Suprapubic skin (tissue), 4 donors: ENCODE measurements around the gene POLG. TPM values are rescaled to one million over a fixed set of nuclear protein-coding genes. Genes with fewer than 3 reads are reported as not detected.

Source experiments
- DNase-seq, 2 donors: peaks; one replicate each; pipeline ENCODE4 v3.0.0-alpha.2; 2019; ENCODE audit warnings: low spot score in 2 of 2
- H3K27ac ChIP-seq: fragments of 200-600 bp; sonication (generic); one replicate; pipeline ENCODE4 v1.5.1; 2019
- H3K27me3 ChIP-seq: fragments of 200-600 bp; sonication (generic); one replicate; pipeline ENCODE4 v1.5.1; 2019
- H3K36me3 ChIP-seq: fragments of 200-600 bp; sonication (generic); one replicate; pipeline ENCODE4 v1.5.1; 2019
- H3K4me1 ChIP-seq: fragments of 200-600 bp; sonication (generic); one replicate; pipeline ENCODE4 v1.5.1; 2019
- H3K4me3 ChIP-seq: fragments of 200-600 bp; sonication (generic); one replicate; pipeline ENCODE4 v1.5.1; 2019; ENCODE audit warnings: mild to moderate bottlenecking
- H3K9me3 ChIP-seq: fragments of 200-600 bp; sonication (generic); one replicate; pipeline ENCODE4 v1.5.1; 2019
- EP300 ChIP-seq: sonication (generic); formaldehyde crosslinking; IDR thresholded peaks from one replicate; pipeline ENCODE4 v1.6.1; 2017; ENCODE audit warnings: antibody characterized with exemption
- POLR2A ChIP-seq, 2 donors: fragments of 450-650 bp; IDR thresholded peaks; one replicate each; pipeline ENCODE4 v1.6.1; 2017; ENCODE audit warnings: antibody characterized with exemption in 2 of 2, mild to moderate bottlenecking in 2 of 2, moderate library complexity in 2 of 2
- POLR2AphosphoS5 ChIP-seq, 3 donors: sonication (generic); formaldehyde crosslinking; IDR thresholded peaks; one replicate each; pipeline ENCODE4 v1.6.1; 2017; ENCODE audit warnings: antibody characterized with exemption in 3 of 3
- WGBS: methylation state at CpG from one replicate; pipeline ENCODE4 v1.1.5; 2018; 5-methylcytosine and 5-hydroxymethylcytosine counted together
- total RNA-seq, 4 donors: library from RNA; depleted of rRNA; stranded (reverse); fragments of >200 nt; gene quantifications; one replicate each; pipeline ENCODE4 v1.1.0, GENCODE V29; 2016
- TF ChIP-seq, protein P1 (sequence below), 2 donors: fragments of 200-600 bp in 1 of 2; fragments of 450-650 bp in 1 of 2; sonication (generic) in 1 of 2; IDR thresholded peaks; one replicate each; pipeline ENCODE4 v1.5.1; 2016 to 2019; ENCODE audit warnings: antibody characterized with exemption in 2 of 2, mild to moderate bottlenecking in 1 of 2, moderate library complexity in 1 of 2

POLG gene
- total RNA-seq, 4 donors from 2014 or later: 78.7 to 131 (median 94.6) TPM

- Histone ChIP-seq H3K27me3 (peaks cover 100% of the 10 kb centered on the region), H3K9me3 (no peaks in the 10 kb centered on the region), H3K4me3 (no peak overlapping the region), H3K27ac (no peak overlapping the region), H3K4me1 (peaks cover 25% of the 10 kb centered on the region), H3K36me3 (no peaks in the 10 kb centered on the region)
- 11% methylated on average over 4 of the region's 6 CpGs for WGBS
- TF ChIP-seq POLR2AphosphoS5 (IDR thresholded peaks at IDR 0.05): no peak
- TF ChIP-seq, protein P1, sequence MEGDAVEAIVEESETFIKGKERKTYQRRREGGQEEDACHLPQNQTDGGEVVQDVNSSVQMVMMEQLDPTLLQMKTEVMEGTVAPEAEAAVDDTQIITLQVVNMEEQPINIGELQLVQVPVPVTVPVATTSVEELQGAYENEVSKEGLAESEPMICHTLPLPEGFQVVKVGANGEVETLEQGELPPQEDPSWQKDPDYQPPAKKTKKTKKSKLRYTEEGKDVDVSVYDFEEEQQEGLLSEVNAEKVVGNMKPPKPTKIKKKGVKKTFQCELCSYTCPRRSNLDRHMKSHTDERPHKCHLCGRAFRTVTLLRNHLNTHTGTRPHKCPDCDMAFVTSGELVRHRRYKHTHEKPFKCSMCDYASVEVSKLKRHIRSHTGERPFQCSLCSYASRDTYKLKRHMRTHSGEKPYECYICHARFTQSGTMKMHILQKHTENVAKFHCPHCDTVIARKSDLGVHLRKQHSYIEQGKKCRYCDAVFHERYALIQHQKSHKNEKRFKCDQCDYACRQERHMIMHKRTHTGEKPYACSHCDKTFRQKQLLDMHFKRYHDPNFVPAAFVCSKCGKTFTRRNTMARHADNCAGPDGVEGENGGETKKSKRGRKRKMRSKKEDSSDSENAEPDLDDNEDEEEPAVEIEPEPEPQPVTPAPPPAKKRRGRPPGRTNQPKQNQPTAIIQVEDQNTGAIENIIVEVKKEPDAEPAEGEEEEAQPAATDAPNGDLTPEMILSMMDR (IDR thresholded peaks at IDR 0.05): no peak
- TF ChIP-seq POLR2A (IDR thresholded peaks at IDR 0.05): no peak
- TF ChIP-seq EP300: no peak
- DNase-seq: no peak
These were observed 29.7 kb upstream of the POLG start for GRCh38 chr15:89364341-89364740.

- no peak for DNase-seq
- H3K27ac ChIP-seq: no peak overlapping the region
- H3K4me1 ChIP-seq: peaks cover 31% of the 10 kb centered on the region
- TF ChIP-seq POLR2A (IDR thresholded peaks at IDR 0.05) (no peak), EP300 (no peak)
- peaks cover 100% of the 10 kb centered on the region for H3K27me3 ChIP-seq
- no peaks in the 10 kb centered on the region for H3K9me3 ChIP-seq
- H3K4me3 ChIP-seq: no peak overlapping the region
- H3K36me3 ChIP-seq: no peaks in the 10 kb centered on the region
- 60% methylated on average over 1 of the region's 4 CpGs for WGBS
These were observed 29.1 kb upstream of the POLG start for GRCh38 chr15:89363770-89364169.

GRCh38 chr15:89363133-89363532 is 28.5 kb upstream of the POLG start:
- DNase-seq: no peak
- WGBS: 16% methylated on average over 6 of the region's 6 CpGs
- no peaks in the 10 kb centered on the region for H3K36me3 ChIP-seq
- no peak overlapping the region for H3K4me3 ChIP-seq
- no peak for TF ChIP-seq POLR2AphosphoS5 (IDR thresholded peaks at IDR 0.05)
- TF ChIP-seq, protein P1 (IDR thresholded peaks at IDR 0.05): no peak
- no peak for TF ChIP-seq POLR2A (IDR thresholded peaks at IDR 0.05)
- no peak for TF ChIP-seq EP300
- peaks cover 37% of the 10 kb centered on the region for H3K4me1 ChIP-seq
- H3K9me3 ChIP-seq: no peaks in the 10 kb centered on the region
- H3K27ac ChIP-seq: no peak overlapping the region
- H3K27me3 ChIP-seq: peaks cover 100% of the 10 kb centered on the region

- peaks cover 31% of the 10 kb centered on the region for H3K4me1 ChIP-seq
- H3K27me3 ChIP-seq: peaks cover 100% of the 10 kb centered on the region
- peak overlapping the region; percentile 21 for H3K4me3 ChIP-seq
- no peaks in the 10 kb centered on the region for H3K9me3 ChIP-seq
- no peak for DNase-seq
- H3K36me3 ChIP-seq: no peaks in the 10 kb centered on the region
- H3K27ac ChIP-seq: no peak overlapping the region
- TF ChIP-seq POLR2A (IDR thresholded peaks at IDR 0.05): no peak
- TF ChIP-seq EP300: no peak
- TF ChIP-seq POLR2AphosphoS5 (IDR thresholded peaks at IDR 0.05): no peak
- TF ChIP-seq, protein P1 (IDR thresholded peaks at IDR 0.05): no peak
- WGBS: 10% methylated on average over 16 of the region's 73 CpGs
These were observed 27.8 kb upstream of the POLG start for GRCh38 chr15:89362203-89363101.

GRCh38 chr15:89361451-89362202 is 27.0 kb upstream of the POLG start:
- WGBS: 4% methylated on average over 27 of the region's 41 CpGs
- Histone ChIP-seq H3K36me3 (no peaks in the 10 kb centered on the region), H3K27me3 (peaks cover 100% of the 10 kb centered on the region), H3K27ac (no peak overlapping the region), H3K9me3 (no peaks in the 10 kb centered on the region), H3K4me1 (peaks cover 25% of the 10 kb centered on the region), H3K4me3 (no peak overlapping the region)
- no peak for DNase-seq
- TF ChIP-seq, protein P1 (IDR thresholded peaks at IDR 0.05): no peak
- TF ChIP-seq EP300 (no peak), POLR2AphosphoS5 (IDR thresholded peaks at IDR 0.05) (no peak), POLR2A (IDR thresholded peaks at IDR 0.05) (no peak)
